ENCODE results near the gene GPX8. TPM values are rescaled to one million over a fixed set of nuclear protein-coding genes. Genes with fewer than 3 reads are reported as not detected.

GPX8 gene
- total and polyA plus RNA-seq, 2 of the 4 experiments (the other 2 are of a cell fraction): 131 to 166 TPM

DNA sequence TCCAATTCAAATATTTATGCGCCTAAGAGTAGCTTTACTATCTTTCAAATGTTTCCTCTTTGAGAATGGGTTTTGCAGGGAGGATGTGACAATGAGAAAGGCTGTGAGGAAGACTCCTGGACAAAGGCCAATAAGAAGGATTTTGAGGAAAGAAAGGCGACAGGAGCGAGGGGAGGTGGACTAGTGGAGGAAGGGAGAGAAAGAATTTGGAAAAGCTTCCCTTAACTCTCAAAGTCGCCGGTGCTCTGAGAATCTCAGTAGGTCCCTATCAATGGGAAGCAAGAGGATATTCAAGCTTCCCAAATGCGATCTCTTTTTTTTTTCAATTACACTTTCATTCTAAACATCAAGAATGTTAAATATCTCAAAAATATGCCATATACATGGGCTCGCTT lies 15.8 kb downstream of the GPX8 start:
- no peak overlapping the region for H2BK120ac ChIP-seq (ENCODE audit: low read depth, low read length)
- peak overlapping the region; percentile 98 for H3K4me2 ChIP-seq (ENCODE audit: low read depth, low read length)
- DNase-seq (no peak), ATAC-seq (ENCODE audit: low read depth) (no peak)
- no peak overlapping the region for H2BK5ac ChIP-seq (ENCODE audit: low read depth, low read length, poor library complexity, severe bottlenecking)
- peaks cover 7% of the 10 kb centered on the region for H3K4me1 ChIP-seq (ENCODE audit: control insufficient read depth, insufficient read depth, low read length)
- H2AFZ ChIP-seq (replicated peaks; ENCODE audit: low read length, poor library complexity): no peak overlapping the region
- peaks cover 57% of the 10 kb centered on the region for H3K27me3 ChIP-seq (ENCODE audit: control insufficient read depth, insufficient read depth, low read length)
- H3K9me3 ChIP-seq (ENCODE audit: control insufficient read depth, insufficient read depth, low read length): peaks cover 2% of the 10 kb centered on the region
- intact Hi-C loops (cut with micrococcal nuclease) (loop anchor here (5.0 kb wide), 1 partner anchor 47 kb away; no protein-coding TSS in a partner anchor), in situ Hi-C loops (cut with MboI; ENCODE audit: low sequenced_read_pairs) (no loop called here), dilution Hi-C loops (cut with HindIII; ENCODE audit: low sequenced_read_pairs, unreplicated experiment) (no loop called here)
- H3K14ac ChIP-seq (replicated peaks; ENCODE audit: low read depth, low read length): no peak overlapping the region
- WGBS, 2 experiments (ENCODE audit: extremely low coverage in 2 of 2, insufficient read length in 1 of 2): no CpG with 5 or more reads among the region's 7 CpGs
- H3K27ac ChIP-seq (ENCODE audit: insufficient read depth, low read length): no peak overlapping the region
- no peak overlapping the region; the same call in 1 of the 2 replicates for H3K4me3 ChIP-seq (ENCODE audit: insufficient read depth, low read depth, low read length)
- TF ChIP-seq MXI1 (IDR thresholded peaks at IDR 0.05; ENCODE audit: borderline replicate concordance, low read depth, low read length) (no peak), CEBPB (IDR thresholded peaks at IDR 0.05; ENCODE audit: low read depth, low read length) (no peak)
- TF ChIP-seq, protein P1, sequence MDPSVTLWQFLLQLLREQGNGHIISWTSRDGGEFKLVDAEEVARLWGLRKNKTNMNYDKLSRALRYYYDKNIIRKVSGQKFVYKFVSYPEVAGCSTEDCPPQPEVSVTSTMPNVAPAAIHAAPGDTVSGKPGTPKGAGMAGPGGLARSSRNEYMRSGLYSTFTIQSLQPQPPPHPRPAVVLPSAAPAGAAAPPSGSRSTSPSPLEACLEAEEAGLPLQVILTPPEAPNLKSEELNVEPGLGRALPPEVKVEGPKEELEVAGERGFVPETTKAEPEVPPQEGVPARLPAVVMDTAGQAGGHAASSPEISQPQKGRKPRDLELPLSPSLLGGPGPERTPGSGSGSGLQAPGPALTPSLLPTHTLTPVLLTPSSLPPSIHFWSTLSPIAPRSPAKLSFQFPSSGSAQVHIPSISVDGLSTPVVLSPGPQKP (IDR thresholded peaks at IDR 0.05; ENCODE audit: borderline replicate concordance, low read depth, low read length): no peak
- TF ChIP-seq, protein P2, sequence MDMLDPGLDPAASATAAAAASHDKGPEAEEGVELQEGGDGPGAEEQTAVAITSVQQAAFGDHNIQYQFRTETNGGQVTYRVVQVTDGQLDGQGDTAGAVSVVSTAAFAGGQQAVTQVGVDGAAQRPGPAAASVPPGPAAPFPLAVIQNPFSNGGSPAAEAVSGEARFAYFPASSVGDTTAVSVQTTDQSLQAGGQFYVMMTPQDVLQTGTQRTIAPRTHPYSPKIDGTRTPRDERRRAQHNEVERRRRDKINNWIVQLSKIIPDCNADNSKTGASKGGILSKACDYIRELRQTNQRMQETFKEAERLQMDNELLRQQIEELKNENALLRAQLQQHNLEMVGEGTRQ (IDR thresholded peaks at IDR 0.05; ENCODE audit: low read depth, low read length): no peak
- no peaks in the 10 kb centered on the region for H3K79me1 ChIP-seq (ENCODE audit: low read depth in 1 of 2, low read length in 2 of 2)
- H4K20me1 ChIP-seq (ENCODE audit: insufficient read depth, low read length): peaks cover 6% of the 10 kb centered on the region; the same call in 1 of the 2 replicates
- H2AK5ac ChIP-seq (ENCODE audit: low read depth, low read length): no peak overlapping the region
- POLR2A ChIA-PET (ENCODE audit: unreplicated experiment): no interaction called here
- H3K9me1 ChIP-seq (ENCODE audit: insufficient read depth, low read length): no peaks in the 10 kb centered on the region; the same call in 1 of the 2 replicates
- no peak overlapping the region for H2BK15ac ChIP-seq (ENCODE audit: low read depth, low read length)
- H4K5ac ChIP-seq (ENCODE audit: low read depth, low read length): no peak overlapping the region
- H3K56ac ChIP-seq (ENCODE audit: extremely low read depth, insufficient read depth, low read length): no peak overlapping the region
- H3K36me3 ChIP-seq (ENCODE audit: control insufficient read depth, insufficient read depth, low read length): no peaks in the 10 kb centered on the region
- no peak overlapping the region for H4K8ac ChIP-seq (ENCODE audit: low read depth in 2 of 2, low read length in 2 of 2)
- no peak overlapping the region for H3K9ac ChIP-seq (ENCODE audit: low read depth, low read length)
- no peak overlapping the region for H3K4ac ChIP-seq (ENCODE audit: low read depth, low read length)
- no peak overlapping the region for H3K18ac ChIP-seq (ENCODE audit: low read depth, low read length)
- no peak overlapping the region for H2BK20ac ChIP-seq (ENCODE audit: low read depth, low read length)
- peak overlapping the region; percentile 42 for H2AK9ac ChIP-seq (replicated peaks; ENCODE audit: low read depth, low read length, poor library complexity)
- CTCF ChIA-PET: interaction anchor here (0.6 to 0.7 kb wide), 3 partner anchors 231 to 1565 kb away, joined by 3 read pairs; no protein-coding TSS in a partner anchor
- BruUV-seq (replicated peaks): no TSS peak
- H4K91ac ChIP-seq (ENCODE audit: insufficient read depth, low read depth, low read length): no peak overlapping the region
- H3K23ac ChIP-seq (ENCODE audit: low read depth, low read length): no peak overlapping the region

Data from IMR-90 (cell line).